ENCODE measurements around the gene CLN3. TPM values are rescaled to one million over a fixed set of nuclear protein-coding genes. Genes with fewer than 3 reads are reported as not detected.
A peak's percentile ranks its signal among the peaks of the same experiment; 100 is the strongest.
"Not testable (repeated sequence)": the region's sequence is repeated elsewhere in the genome, so short reads cannot be mapped to it uniquely, and the experiment has no call there.

CLN3 gene
- total RNA-seq, 1 experiment from 2014 or later: 27.5 TPM

DNA sequence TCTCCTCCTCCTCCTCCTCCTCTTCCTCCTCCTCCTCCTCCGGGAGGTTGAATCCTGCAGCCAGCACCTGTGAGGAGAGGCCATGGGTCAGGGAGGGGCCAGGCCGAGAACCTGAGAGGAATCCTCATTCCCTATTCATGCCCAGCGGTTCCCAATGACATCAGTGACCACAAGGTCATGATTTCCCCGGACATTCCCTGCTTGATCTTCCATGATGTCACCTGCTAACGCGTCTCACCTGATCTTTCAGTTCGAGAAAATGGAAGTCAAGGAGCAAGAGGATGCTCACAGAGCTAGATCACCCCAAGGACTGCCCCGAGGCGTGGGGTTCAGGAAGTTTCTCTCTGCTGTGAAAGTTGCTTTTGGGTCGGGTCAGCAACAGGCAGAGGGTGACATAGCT, 8.0 kb upstream of the CLN3 start:
- DNase-seq: no peak

DNA sequence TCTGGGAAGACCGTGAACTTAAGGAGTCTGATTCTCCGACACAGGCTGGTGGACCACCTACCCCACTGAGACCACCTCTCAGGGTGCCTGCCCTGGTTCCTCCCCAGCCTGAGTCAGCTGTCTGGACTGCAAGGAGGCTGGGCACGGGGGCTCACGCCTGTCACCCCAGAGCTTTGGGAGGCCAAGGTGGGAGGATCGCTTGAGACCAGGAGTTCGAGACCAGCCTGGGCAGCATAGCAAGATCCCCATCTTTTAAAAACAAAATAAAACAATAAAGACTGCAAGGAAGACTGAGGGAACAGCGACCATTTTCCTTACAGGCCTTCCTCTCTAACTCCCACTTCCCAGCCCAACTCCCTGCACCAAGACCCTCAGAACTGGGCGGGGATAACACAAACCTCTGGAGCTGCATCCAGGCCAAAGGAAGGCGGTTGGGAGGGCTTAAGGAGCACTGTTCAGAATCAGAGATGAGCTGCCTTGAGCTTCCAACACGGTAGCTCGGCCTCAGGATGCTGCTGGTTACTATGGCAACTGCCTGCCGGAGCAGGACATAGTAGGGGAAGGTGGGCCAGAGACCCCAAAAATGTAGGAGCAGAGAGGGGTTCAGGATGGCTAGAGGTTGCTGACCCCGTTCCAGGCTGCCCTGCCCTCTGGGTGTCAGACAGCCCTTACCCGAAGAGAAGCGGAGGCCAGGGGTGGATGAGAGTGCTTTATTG, 7.0 kb upstream of the CLN3 start:
- Histone ChIP-seq H3K27me3 (0 out of 2 replicates have a peak, but pooled peaks cover 2% of the 10 kb centered on the region), H3K4me3 (no peak overlapping the region), H3K36me3 (no peaks in the 10 kb centered on the region), H3K9me3 (no peaks in the 10 kb centered on the region)
- no peak for DNase-seq

More for the DNA sequence above, 8.0 kb upstream of the CLN3 start:
- no peak overlapping the region for H3K4me3 ChIP-seq
- peaks cover 5% of the 10 kb centered on the region; the same call in 1 of the 2 replicates for H3K27me3 ChIP-seq
- no peaks in the 10 kb centered on the region for H3K9me3 ChIP-seq
- H3K36me3 ChIP-seq: no peaks in the 10 kb centered on the region

DNA sequence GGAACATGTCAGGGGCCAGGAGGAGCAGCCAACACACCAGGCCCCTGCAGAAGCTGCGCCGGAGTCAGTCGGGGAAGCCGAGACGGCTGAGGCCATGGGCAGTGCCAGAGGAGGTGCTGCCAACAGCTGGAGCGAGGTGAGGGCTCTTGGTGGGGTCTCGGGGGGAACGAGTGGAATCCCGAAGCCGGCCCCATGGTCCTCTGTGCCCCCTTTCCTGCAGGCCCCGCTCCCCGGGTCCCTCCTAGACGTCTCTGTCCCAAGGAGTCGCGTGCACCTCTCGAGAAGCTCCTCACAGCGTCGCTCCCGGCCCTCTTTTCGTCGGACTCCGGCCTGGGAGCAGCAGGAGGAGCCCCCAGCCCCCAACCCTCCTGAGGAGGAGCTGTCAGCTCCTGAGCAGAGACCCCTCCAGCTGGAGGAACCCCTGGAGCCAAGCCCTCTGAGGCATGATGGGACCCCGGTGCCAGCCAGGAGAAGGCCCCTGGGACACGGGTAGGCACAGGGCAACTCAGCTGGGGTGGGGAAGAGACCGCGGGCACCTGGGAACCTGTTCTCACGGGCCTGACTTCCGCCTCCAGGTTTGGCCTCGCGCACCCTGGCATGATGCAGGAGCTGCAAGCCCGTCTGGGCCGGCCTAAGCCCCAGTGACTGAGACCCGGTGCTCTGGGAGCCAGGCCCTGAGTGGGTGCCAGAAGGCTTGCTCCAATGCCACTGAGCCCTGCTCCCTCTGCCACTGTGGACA, 6.2 kb upstream of the CLN3 start:
- no peak for DNase-seq
- Histone ChIP-seq H3K9me3 (no peaks in the 10 kb centered on the region), H3K4me3 (no peak overlapping the region)

DNA sequence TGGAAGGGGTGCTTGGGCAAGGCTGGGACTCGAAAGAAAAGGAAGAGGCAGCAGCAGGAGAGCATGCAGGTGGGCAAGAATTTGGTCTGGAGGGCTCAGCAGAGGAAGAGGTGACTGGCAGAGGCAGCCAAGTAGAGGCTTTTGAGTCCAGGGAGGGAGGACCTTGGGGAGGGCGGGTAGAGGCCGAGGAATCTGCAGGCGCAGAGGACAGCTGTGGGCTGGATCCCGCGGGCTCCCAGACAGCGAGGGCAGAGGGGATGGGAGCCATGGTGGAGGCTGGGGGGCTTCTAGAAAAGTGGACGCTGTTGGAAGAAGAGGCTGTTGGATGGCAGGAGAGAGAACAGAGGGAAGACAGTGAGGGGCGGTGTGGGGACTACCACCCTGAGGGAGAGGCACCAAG, 5.5 kb upstream of the CLN3 start:
- no peaks in the 10 kb centered on the region for H3K36me3 ChIP-seq
- DNase-seq: no peak
- no peaks in the 10 kb centered on the region for H3K27me3 ChIP-seq
- no peaks in the 10 kb centered on the region for H3K9me3 ChIP-seq
- no peak overlapping the region for H3K4me3 ChIP-seq

More for the DNA sequence above, 6.2 kb upstream of the CLN3 start:
- no peaks in the 10 kb centered on the region for H3K36me3 ChIP-seq
- 0 out of 2 replicates have a peak, but pooled peaks cover under 1% of the 10 kb centered on the region for H3K27me3 ChIP-seq

DNA sequence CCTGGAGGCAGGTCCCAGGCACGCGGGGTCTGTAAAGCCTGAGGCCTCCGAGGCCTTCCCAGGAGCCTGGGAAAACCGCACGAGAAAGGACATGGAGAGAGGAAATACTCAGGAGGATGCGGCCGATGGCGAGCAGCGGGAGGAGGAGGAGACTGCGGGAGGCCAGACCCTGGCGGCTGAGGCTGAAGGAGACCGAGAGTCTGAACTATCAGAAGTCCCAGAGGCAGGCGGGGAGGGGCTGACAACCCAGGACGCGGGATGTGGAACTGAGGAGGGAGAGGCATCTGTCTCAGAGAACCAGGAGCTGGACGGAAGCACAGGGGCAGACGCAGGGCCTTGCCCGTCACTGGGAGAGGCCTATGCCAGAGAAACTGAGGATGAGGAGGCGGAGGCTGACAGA, 5.0 kb upstream of the CLN3 start:
- Histone ChIP-seq H3K36me3 (no peaks in the 10 kb centered on the region), H3K27me3 (no peaks in the 10 kb centered on the region), H3K4me3 (no peak overlapping the region), H3K9me3 (no peaks in the 10 kb centered on the region)
- DNase-seq: no peak

DNA sequence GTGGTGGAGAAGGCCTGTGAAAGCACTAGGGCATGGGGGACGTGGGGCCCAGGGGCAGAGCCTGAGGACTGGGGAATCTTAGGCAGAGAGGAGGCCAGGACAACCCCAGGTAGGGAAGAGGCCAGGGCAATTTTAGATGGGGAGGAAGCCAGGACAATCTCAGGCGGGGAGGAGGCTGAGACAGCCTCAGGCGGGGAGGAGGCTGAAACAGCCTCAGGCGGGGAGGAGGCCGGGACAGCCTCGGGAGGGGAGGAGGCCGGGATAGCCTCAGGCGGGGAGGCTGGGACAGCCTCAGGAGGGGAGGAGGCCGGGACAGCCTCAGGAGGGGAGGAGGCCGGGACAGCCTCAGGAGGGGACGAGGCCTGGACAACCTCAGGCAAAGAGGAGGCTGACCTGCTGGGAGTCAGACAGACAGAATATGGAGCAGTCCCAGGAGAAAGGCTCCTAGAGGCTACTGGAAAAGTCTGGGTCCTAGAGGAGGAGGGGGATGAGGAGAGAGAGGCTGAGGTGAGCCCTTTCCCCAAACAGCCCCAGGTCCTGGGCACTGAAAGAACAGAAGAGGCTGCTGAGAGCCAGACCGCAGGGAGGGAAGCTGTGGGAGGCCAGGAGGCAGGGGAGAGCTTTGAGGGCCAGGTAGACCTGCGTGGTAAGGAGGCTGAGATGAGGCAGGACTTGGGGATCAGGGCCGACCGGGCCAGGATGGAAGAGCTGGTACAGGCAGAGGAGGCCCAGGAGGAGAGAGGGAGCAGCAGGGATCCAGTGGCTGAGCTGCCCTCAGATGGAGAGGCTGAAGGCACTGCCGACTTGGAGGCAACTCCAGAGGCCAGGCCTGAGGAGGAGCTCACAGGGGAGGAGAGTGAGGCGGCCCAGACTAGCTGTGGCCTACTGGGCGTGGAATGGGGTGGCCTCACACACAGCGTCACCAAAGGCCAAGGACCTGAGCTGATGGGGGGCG, 4.2 kb upstream of the CLN3 start:
- no peaks in the 10 kb centered on the region for H3K9me3 ChIP-seq
- H3K36me3 ChIP-seq: no peaks in the 10 kb centered on the region
- H3K27me3 ChIP-seq: no peaks in the 10 kb centered on the region
- H3K4me3 ChIP-seq: no peak overlapping the region
- no peak for DNase-seq

DNA sequence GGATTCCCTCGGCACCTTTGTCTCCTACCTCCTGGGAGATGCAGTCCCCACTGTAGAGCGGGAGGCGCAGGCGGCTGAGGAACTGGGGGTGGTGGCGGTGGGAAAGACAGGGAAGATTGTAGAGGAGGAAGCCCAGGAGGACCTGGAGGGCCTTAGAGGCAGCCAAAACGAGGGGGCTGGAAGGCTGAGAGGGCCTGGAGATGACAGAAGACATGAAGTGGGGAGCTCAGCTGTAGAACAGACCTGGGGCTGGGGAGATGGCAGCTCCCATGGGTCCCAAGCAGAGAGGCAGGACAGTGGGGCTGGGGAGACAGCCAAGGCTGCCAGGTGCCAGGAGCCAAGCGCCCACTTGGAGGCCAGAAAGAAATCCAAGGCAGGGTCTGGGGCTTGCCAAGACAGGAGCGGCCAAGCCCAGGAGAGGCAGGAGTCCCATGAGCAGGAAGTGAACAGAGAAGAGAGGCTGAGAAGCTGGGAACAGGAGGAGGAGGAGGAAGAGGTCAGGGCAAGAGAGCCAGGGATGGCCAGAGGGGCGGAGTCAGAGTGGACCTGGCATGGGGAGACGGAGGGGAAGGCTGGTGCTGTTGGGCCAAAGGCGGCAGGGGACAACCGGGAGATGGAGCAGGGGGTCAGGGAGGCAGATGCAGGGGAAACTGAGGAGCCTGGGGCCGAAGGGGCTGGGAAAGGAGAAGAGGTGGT, 3.4 kb upstream of the CLN3 start:
- Histone ChIP-seq H3K4me3 (no peak overlapping the region), H3K36me3 (no peaks in the 10 kb centered on the region), H3K27me3 (no peaks in the 10 kb centered on the region), H3K9me3 (no peaks in the 10 kb centered on the region)
- DNase-seq: no peak

DNA sequence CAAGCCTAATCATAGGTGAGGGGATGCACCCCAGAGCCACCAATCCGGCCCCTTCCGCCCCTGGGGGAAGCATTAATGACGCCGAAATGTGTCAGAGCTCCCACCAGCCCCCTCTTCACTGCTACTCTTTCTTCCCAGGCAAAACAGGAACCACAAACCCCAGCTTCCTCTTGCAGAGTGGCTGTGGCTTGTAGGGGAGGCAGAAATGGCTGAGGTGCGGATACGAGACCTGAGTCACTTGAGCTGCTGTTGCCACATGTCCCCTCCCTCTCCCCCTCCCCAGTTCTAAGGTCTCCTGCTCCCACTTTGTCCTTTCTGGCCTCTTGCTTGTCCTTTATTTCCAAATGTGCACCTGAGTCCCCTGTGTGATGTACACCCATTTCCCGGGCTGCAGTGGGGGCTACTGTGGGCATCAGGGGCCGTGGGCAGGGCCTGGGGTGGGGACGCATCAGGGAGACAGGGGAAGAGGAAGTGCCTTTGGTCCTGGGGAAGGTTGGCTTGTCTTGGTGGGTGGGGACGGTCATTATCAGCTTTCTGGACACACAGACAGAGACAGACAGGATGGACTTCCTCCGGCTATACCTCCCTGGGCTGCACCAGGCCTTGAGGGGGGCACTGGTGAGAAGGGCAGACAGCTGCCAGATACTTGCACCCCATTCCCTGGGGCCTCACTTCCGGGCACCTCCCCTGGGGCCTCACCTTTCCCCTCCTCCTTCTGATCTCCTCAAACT, 2.4 kb upstream of the CLN3 start, which contains the start of gene APOBR:
Gene APOBR (plus strand): TSS at position 523 of the 731 bp plus-strand sequence. CDS start 39 bp downstream, at position 562.
- Histone ChIP-seq H3K9me3 (no peaks in the 10 kb centered on the region), H3K27me3 (no peaks in the 10 kb centered on the region), H3K36me3 (peaks cover under 1% of the 10 kb centered on the region; the same call in 1 of the 2 replicates), H3K4me3 (no peak within 1 kb of the TSS)
- no peak for DNase-seq

DNA sequence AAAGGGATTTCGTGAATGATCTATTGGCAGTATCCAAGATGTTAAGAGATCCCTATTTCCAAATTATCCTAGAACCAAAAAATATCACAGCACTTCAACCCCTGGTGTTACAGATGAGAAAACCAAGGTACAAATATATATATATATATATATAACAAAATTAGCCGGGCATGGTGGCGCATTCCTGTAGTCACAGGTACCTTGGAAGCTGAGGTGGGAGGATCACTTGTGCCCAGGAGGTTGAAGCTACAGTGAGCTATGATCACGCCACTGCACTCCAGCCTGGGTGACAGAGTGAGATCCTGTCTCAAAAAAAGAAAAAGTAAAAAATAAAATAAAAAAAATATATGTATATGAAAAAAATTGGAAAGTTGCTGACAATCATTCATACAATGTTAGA, 637 bp upstream of the CLN3 start:
- no peak for DNase-seq
- Histone ChIP-seq H3K27me3 (no peaks in the 10 kb centered on the region), H3K4me3 (peak overlapping the region; percentile 92), H3K36me3 (peaks cover 7% of the 10 kb centered on the region; the same call in 1 of the 2 replicates), H3K9me3 (no peaks in the 10 kb centered on the region)

DNA sequence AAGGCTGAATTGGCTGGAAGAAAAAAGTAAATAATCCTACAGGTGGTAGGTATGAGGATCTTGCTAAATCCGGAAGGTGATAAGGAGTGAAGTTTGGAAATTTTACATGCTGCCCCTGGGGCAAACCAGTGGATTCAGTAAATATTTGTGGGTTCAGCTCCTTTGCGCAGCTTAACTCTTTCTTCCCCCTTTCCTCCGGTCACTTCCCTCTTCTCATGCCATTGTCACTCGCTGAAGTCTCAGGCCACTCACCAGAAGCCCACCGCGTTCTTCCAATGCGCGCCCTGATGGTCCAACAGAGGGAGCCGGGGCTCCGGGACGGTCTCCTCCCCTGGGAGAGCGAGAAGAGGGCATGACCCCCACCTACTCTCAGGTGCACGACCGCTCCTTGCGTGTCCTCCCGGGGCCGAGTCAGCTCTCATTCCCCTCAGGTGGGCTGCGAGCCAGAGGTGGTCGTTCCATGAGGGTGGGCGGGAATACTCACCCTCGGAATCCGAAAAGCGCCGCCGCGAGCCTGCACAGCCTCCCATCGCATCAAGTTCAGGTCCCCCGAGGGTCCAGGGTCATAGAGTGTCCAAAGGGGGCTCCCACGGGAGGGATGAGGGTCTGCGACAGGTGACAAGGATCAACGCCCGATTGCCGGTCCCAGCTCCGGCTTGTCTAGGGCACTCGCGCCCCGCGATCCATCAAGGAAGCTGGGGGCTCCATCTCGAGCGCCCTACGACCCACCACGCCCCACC, 474 bp downstream of the CLN3 start:
- DNase-seq: peak; percentile 33
- Histone ChIP-seq H3K36me3 (peaks cover 7% of the 10 kb centered on the region), H3K27me3 (no peaks in the 10 kb centered on the region), H3K4me3 (peak overlapping the region; percentile 92), H3K9me3 (no peaks in the 10 kb centered on the region)

DNA sequence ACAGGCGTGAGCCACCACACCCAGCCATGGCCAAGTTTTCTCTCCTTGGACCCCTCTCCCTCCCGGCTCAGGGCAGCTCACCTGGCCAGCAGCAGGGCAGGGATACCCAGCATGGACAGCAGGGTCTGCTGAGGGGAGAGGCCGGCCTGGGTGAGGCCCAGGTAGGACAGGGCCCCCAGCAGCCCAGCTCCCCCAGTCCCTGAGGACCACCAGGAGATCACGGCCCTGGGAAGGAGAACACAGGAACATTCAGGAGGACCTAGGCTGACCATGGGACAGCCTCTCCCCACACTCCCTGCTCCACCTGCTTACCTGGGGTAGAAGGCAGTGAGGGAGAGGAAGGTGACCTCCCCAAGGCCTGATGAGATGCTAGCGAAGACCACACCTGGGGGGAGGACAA, 5.6 kb downstream of the CLN3 start:
- Histone ChIP-seq H3K27me3 (no peaks in the 10 kb centered on the region), H3K4me3 (no peak overlapping the region), H3K36me3 (peaks cover 11% of the 10 kb centered on the region), H3K9me3 (no peaks in the 10 kb centered on the region)
- DNase-seq: no peak

DNA sequence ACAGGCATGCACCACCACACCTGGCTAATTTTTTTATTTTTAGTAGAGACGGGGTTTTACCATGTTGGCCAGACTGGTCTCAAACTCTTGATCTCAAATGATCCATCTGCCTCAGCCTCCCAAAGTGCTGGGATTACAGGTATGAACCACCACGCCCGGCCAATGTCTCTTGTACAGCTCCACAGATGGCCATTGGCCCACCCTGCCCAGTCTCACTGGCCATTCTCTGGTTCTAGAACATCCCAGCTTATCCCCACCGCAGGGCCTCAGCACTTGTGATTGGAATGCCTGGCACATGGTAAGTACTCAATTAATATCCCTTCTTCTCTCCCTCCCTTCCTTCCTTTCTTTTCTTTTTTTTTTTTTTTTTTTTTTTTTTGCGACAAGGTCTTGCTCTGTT, 8.5 kb downstream of the CLN3 start:
- H3K4me3 ChIP-seq, DNase-seq, H3K27me3 ChIP-seq, H3K9me3 ChIP-seq, H3K36me3 ChIP-seq: not testable (repeated sequence)

DNA sequence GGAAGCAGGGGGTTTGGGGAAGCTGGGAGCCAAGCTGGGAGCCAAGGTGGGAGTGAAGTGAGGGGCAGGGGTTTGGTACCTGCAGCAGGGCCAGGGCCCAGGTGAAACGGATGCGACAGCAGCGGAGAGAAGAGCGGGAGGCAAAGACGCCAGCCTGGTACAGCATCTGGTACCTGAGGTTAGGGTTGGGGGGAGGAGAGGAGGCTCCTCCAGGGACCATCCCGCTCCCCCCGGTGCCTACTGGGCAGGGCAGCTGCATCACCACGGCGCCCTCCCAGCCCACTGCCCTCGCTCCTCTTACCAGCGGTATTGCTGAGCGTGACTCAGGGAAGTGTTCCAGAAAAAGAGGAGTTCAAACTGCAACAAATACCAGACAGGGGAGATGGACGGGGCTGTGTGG, 9.8 kb downstream of the CLN3 start:
- DNase-seq: no peak
- Histone ChIP-seq H3K4me3 (no peak overlapping the region), H3K27me3 (no peaks in the 10 kb centered on the region), H3K36me3 (peaks cover 7% of the 10 kb centered on the region), H3K9me3 (no peaks in the 10 kb centered on the region)

DNA sequence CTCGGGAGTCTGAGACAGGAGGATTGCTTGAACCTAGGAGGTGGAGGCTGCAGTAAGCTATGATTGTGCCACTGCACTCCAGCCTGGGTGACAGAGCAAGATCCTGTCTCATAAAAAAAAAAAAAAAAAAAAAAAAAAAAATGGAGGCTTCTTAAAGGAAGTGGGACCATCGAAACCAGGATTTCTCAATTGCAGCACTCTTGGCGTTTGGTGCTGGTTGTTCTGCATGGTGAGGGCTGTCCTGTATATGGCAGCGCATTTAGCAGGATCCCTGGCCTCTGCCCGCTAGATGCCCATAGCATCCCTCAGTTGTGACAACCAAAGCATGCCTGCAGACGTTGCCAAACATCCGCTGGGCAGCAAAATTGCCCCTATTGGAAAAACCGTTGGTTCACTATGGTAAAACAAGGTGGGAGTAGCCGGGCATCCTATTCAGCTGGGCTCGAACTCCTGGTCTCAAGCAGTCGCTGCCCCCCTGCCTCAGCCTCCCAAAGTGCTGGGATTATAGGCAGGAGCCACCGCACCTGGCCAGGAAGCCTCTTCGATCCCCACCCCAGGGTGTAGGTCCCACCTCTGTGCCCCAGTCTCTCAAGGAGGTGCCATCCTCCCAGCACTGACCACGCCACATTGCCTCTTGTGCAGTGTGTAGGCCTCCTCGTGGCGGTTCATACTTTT, 13.2 kb downstream of the CLN3 start:
- H3K27me3 ChIP-seq: no peaks in the 10 kb centered on the region
- no peak overlapping the region for H3K4me3 ChIP-seq
- H3K9me3 ChIP-seq: no peaks in the 10 kb centered on the region
- DNase-seq: no peak
- peaks cover 12% of the 10 kb centered on the region for H3K36me3 ChIP-seq

Data from MG63 (cell line).